Fibroblast of the aortic adventitia (primary cell): ENCODE measurements around the gene KIF26B. TPM values are rescaled to one million over a fixed set of nuclear protein-coding genes. Genes with fewer than 3 reads are reported as not detected.
A peak's percentile ranks its signal among the peaks of the same experiment; 100 is the strongest.

Experiments used
- DNase-seq: peaks from one replicate; pipeline ENCODE4 v3.0.0-alpha.2; 2010; ENCODE audit warnings: low read depth
- H3K4me3 ChIP-seq: 2 replicates; pipeline ENCODE4 v1.5.1; 2011; ENCODE audit warnings: low read depth, mild to moderate bottlenecking, control low read depth, low read length, moderate library complexity
- CTCF ChIP-seq: IDR thresholded peaks from 2 replicates; pipeline ENCODE4 v1.5.1; 2011; ENCODE audit warnings: mild to moderate bottlenecking, low read length, control low read depth, inconsistent platforms; ENCODE audit not compliant: insufficient read depth
- total RNA-seq: library from RNA; depleted of rRNA; stranded (reverse); fragments of >200 nt; gene quantifications from 2 replicates; pipeline ENCODE4 v1.2.3, GENCODE V29; 2012; ENCODE audit warnings: low replicate concordance

The KIF26B gene
- total RNA-seq, 1 donor, result 4.6 TPM

GRCh38 chr1:245585252-245585959 lies 430.6 kb downstream of the KIF26B start:
- DNase-seq, result peak; percentile 58
- no peak for TF ChIP-seq CTCF
- no peak overlapping the region for H3K4me3 ChIP-seq

- no peak overlapping the region for H3K4me3 ChIP-seq
- TF ChIP-seq CTCF, result no peak
Observed at GRCh38 chr1:245587435-245588115, 432.8 kb downstream of the KIF26B start.

GRCh38 chr1:245588116-245588639 lies 433.4 kb downstream of the KIF26B start:
- TF ChIP-seq CTCF, result no peak
- H3K4me3 ChIP-seq, result no peak overlapping the region

More at GRCh38 chr1:245587435-245588115, 432.8 kb downstream of the KIF26B start:
- DNase-seq, result peak; percentile 29

GRCh38 chr1:245589316-245589715 lies 434.5 kb downstream of the KIF26B start:
- DNase-seq, result no peak
- no peak for TF ChIP-seq CTCF
- H3K4me3 ChIP-seq, result no peak overlapping the region

More at GRCh38 chr1:245588116-245588639, 433.4 kb downstream of the KIF26B start:
- DNase-seq, result no peak

GRCh38 chr1:245589906-245590305 lies 435.1 kb downstream of the KIF26B start:
- no peak for TF ChIP-seq CTCF
- H3K4me3 ChIP-seq, result no peak overlapping the region
- no peak for DNase-seq

- no peak overlapping the region for H3K4me3 ChIP-seq
- TF ChIP-seq CTCF, result no peak
- DNase-seq, result no peak
Observed at GRCh38 chr1:245590726-245591125, 435.9 kb downstream of the KIF26B start.
